ENCODE data around the gene CNP. TPM values are rescaled to one million over a fixed set of nuclear protein-coding genes. Genes with fewer than 3 reads are reported as not detected.

Gene CNP
- total and polyA plus RNA-seq, 10 of the 15 experiments (the other 5 are each of a cell fraction or from before 2014, with no cell fraction given): 1.8 to 60.7 (median 31.4) TPM

DNA sequence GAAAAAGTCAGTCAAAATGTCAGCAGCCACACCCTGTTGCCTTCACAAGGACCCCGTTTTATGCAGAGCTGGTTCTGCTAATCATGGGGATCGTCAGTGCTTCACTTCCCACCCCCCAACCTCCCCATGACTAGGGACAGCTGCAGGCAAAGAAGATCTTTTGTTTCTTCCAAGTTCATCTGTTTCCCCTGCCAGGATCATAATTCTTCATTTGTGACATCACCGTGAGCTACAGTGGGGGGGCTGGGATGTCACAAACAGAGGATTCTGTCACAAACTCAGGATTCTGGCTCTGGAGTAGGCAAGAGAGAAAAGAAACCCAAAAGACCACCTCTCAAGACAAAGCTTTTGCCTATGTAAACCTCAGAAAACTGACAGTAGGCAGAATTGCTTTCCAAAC lies 26.0 kb downstream of the CNP start:
- intact Hi-C loops (cut with micrococcal nuclease; ENCODE audit: unreplicated experiment): no loop called here
- Histone ChIP-seq H3K4me2 (ENCODE audit: control insufficient read depth, insufficient read depth) (no peak overlapping the region), H4K20me1 (ENCODE audit: control insufficient read depth, insufficient read depth) (no peaks in the 10 kb centered on the region), H3K27ac (ENCODE audit: control insufficient read depth, insufficient read depth) (no peak overlapping the region), H3K36me3 (ENCODE audit: control insufficient read depth in 2 of 2, insufficient read depth in 2 of 2, low read length in 1 of 2) (peaks cover 24 to 53% of the 10 kb centered on the region in 2 experiments), H3K9me3 (replicated peaks; ENCODE audit: control insufficient read depth, insufficient read depth, low read length) (no peaks in the 10 kb centered on the region), H2AFZ (ENCODE audit: control insufficient read depth, low read depth, low read length) (no peak overlapping the region), H3K79me2 (ENCODE audit: control insufficient read depth, insufficient read depth, low read length) (no peaks in the 10 kb centered on the region; the same call in 1 of the 2 replicates), H3K4me1 (ENCODE audit: control insufficient read depth, insufficient read depth, low read length) (peaks cover 24% of the 10 kb centered on the region), H3K9ac (ENCODE audit: control insufficient read depth, insufficient read depth, low read length) (no peak overlapping the region), H3K4me3 (no peak overlapping the region), H3K27me3 (replicated peaks in 1 of 2; ENCODE audit: control insufficient read depth in 2 of 2, insufficient read depth in 2 of 2, low read length in 1 of 2) (no peaks in the 10 kb centered on the region)
- TSS peak; percentile 32 for BruUV-seq (replicated peaks)
- FAIRE-seq (no peak), ATAC-seq (no peak), DNase-seq (ENCODE audit: low read depth, low spot score) (no peak)
- 73% methylated on average over 3 of the region's 3 CpGs for WGBS (ENCODE audit: insufficient coverage, insufficient replicate concordance, low lambda C conversion rate, missing lambda C conversion rate)
- SMC1A ChIA-PET (ENCODE audit: uncharacterized antibody, unreplicated experiment): interaction anchor here (0.9 kb wide), 1 partner anchor 13 kb away, joined by 3 read pairs; no protein-coding TSS in a partner anchor
- POLR2A ChIA-PET: no interaction called here
- CTCF ChIA-PET: interaction anchor here (0.6 kb wide), 1 partner anchor 130 kb away, joined by 3 read pairs; the partner anchor contains the start of gene HSPB9
- TF ChIP-seq CEBPB (IDR thresholded peaks at IDR 0.05; ENCODE audit: borderline replicate concordance in 1 of 2, low read depth in 2 of 2, low read length in 2 of 2): no peak
- TF ChIP-seq ATF7 (IDR thresholded peaks at IDR 0.05; ENCODE audit: low read depth): no peak
- TF ChIP-seq NFYB (IDR thresholded peaks at IDR 0.05; ENCODE audit: insufficient read depth, low read depth, low read length): no peak
- no peak for TF ChIP-seq YY1 (IDR thresholded peaks at IDR 0.05; ENCODE audit: low read depth, low read length)
- no peak for TF ChIP-seq ESRRA (IDR thresholded peaks at IDR 0.05; ENCODE audit: low read length)
- in situ Hi-C loops (cut with MboI): no loop called here
- RAD21 ChIA-PET (ENCODE audit: unreplicated experiment): no interaction called here

DNA sequence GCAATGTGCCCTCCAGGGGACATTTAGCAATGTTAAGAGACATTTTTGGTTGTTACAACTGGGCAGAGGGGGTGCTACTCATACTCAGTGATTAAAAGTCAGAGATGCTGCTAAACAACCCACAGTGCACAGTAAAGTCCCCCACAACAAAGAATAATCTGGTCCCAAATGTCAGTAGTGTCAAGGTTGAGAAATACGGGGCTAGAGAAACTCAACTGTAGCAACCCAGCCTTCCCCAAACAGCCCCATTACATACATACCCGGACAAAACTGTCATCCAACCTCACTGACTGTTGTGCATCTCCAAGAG lies 30.2 kb downstream of the CNP start:
- no peaks in the 10 kb centered on the region for H3K27me3 ChIP-seq (replicated peaks in 1 of 2; ENCODE audit: control insufficient read depth in 2 of 2, insufficient read depth in 2 of 2, low read length in 1 of 2)
- whole genome bisulfite sequencing (ENCODE audit: insufficient coverage, insufficient replicate concordance, low lambda C conversion rate, missing lambda C conversion rate): 68% methylated on average over 2 of the region's 2 CpGs
- ATAC-seq (peak; percentile 30; the same call in 2 of the 3 replicates), DNase-seq (ENCODE audit: low read depth, low spot score) (no peak), FAIRE-seq (no peak)
- intact Hi-C loops (cut with micrococcal nuclease; ENCODE audit: unreplicated experiment) (no loop called here), in situ Hi-C loops (cut with MboI) (no loop called here)
- H2AFZ ChIP-seq (ENCODE audit: control insufficient read depth, low read depth, low read length): no peak overlapping the region
- BruUV-seq (replicated peaks): no TSS peak
- ChIA-PET RAD21 (ENCODE audit: unreplicated experiment) (interaction anchor here (0.6 kb wide), 1 partner anchor 128 kb away, joined by 4 read pairs; no protein-coding TSS in a partner anchor), POLR2A (interaction anchor here (1.1 kb wide), 1 partner anchor 21 kb away, joined by 3 read pairs; the partner anchor contains the start of gene DNAJC7), CTCF (interaction anchor here (0.7 to 1.5 kb wide), 3 partner anchors 27 to 115 kb away, joined by 3 to 4 read pairs (median 3); partner anchors contain the start of gene DHX58), SMC1A (ENCODE audit: uncharacterized antibody, unreplicated experiment) (interaction anchor here (0.8 to 1.3 kb wide), 2 partner anchors 19 kb away, joined by 3 read pairs; no protein-coding TSS in a partner anchor)
- peaks cover 1% of the 10 kb centered on the region for H3K79me2 ChIP-seq (ENCODE audit: control insufficient read depth, insufficient read depth, low read length)
- peaks cover 28% of the 10 kb centered on the region for H3K4me1 ChIP-seq (ENCODE audit: control insufficient read depth, insufficient read depth, low read length)
- H3K4me3 ChIP-seq: no peak overlapping the region; the same call in 1 of the 2 replicates
- no peaks in the 10 kb centered on the region for H4K20me1 ChIP-seq (ENCODE audit: control insufficient read depth, insufficient read depth)
- no peak overlapping the region for H3K9ac ChIP-seq (ENCODE audit: control insufficient read depth, insufficient read depth, low read length)
- peaks cover 32 to 52% of the 10 kb centered on the region in 2 experiments for H3K36me3 ChIP-seq (ENCODE audit: control insufficient read depth in 2 of 2, insufficient read depth in 2 of 2, low read length in 1 of 2)
- peak overlapping the region; percentile 61; the same call in 1 of the 2 replicates for H3K4me2 ChIP-seq (ENCODE audit: control insufficient read depth, insufficient read depth)
- H3K27ac ChIP-seq (ENCODE audit: control insufficient read depth, insufficient read depth): peak overlapping the region; percentile 29
- H3K9me3 ChIP-seq (replicated peaks; ENCODE audit: control insufficient read depth, insufficient read depth, low read length): no peaks in the 10 kb centered on the region
- TF ChIP-seq HDGF (IDR thresholded peaks at IDR 0.05) (no peak), TAF1 (IDR thresholded peaks at IDR 0.05; ENCODE audit: borderline replicate concordance, low read depth, low read length) (no peak), ESRRA (IDR thresholded peaks at IDR 0.05; ENCODE audit: low read length) (no peak), SUPT20H (IDR thresholded peaks at IDR 0.05; ENCODE audit: borderline replicate concordance, control insufficient read depth, low read depth, low read length) (no peak), SREBF2 (IDR thresholded peaks at IDR 0.05; ENCODE audit: low read length) (no peak), MEF2A (IDR thresholded peaks at IDR 0.05; ENCODE audit: insufficient read depth, low read depth, low read length) (no peak), RFX5 (IDR thresholded peaks at IDR 0.05; ENCODE audit: low read depth, low read length) (no peak), CREB1 (IDR thresholded peaks at IDR 0.05; ENCODE audit: low read depth) (no peak)
- TF ChIP-seq, protein P1, sequence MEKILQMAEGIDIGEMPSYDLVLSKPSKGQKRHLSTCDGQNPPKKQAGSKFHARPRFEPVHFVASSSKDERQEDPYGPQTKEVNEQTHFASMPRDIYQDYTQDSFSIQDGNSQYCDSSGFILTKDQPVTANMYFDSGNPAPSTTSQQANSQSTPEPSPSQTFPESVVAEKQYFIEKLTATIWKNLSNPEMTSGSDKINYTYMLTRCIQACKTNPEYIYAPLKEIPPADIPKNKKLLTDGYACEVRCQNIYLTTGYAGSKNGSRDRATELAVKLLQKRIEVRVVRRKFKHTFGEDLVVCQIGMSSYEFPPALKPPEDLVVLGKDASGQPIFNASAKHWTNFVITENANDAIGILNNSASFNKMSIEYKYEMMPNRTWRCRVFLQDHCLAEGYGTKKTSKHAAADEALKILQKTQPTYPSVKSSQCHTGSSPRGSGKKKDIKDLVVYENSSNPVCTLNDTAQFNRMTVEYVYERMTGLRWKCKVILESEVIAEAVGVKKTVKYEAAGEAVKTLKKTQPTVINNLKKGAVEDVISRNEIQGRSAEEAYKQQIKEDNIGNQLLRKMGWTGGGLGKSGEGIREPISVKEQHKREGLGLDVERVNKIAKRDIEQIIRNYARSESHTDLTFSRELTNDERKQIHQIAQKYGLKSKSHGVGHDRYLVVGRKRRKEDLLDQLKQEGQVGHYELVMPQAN (conservative IDR thresholded peaks at IDR 0.05): no peak
